ENCODE results near the gene IQGAP3.
"Not testable (repeated sequence)": the region's sequence is repeated elsewhere in the genome, so short reads cannot be mapped to it uniquely, and the experiment has no call there.

GRCh38 chr1:156610072-156610471 lies 37.7 kb upstream of the IQGAP3 start:
- not testable (repeated sequence) for TF ChIP-seq CTCF (IDR thresholded peaks at IDR 0.05); EZH2 (IDR thresholded peaks at IDR 0.05; ENCODE audit: borderline replicate concordance, insufficient read depth, low read depth, low read length, poor library complexity, severe bottlenecking)
